GM15510 (cell line): ENCODE measurements around the gene MYO9B.

Source experiments
- POLR2A ChIP-seq: IDR thresholded peaks from 3 replicates; pipeline ENCODE4 v1.6.1; 2011; ENCODE audit warnings: borderline replicate concordance; ENCODE audit not compliant: insufficient read length; ENCODE audit errors: extremely low read depth

Gene MYO9B

GRCh38 chr19:17049711-17050280 is 25.8 kb upstream of the MYO9B start:
- no peak for TF ChIP-seq POLR2A

GRCh38 chr19:17052439-17052838 is 23.1 kb upstream of the MYO9B start:
- no peak for TF ChIP-seq POLR2A

- TF ChIP-seq POLR2A: no peak
Measured at GRCh38 chr19:17054746-17055145, 20.8 kb upstream of the MYO9B start.

DNA sequence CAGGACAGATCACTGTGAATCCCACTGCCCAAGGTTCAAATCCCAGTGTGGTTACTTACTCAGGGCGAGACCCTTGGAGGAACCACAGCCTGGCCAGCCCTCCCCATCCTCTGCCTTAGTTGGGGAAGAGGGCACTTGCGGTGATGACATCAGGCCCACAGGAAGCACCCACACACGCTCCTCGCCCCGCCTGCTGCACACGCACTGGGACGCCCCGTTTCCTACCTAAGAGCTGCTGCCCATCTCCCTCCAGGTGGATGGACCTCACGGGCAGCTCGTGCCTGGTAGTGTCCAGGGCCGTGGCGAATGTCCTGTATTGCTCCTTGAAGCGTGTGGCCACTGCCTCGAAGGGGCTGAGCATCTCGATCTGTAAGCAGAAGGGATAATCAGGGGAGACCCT is 19.9 kb upstream of the MYO9B start:
- no peak for TF ChIP-seq POLR2A

GRCh38 chr19:17058236-17058635 is 17.3 kb upstream of the MYO9B start:
- TF ChIP-seq POLR2A: no peak

GRCh38 chr19:17060802-17061201 is 14.8 kb upstream of the MYO9B start:
- TF ChIP-seq POLR2A: no peak

GRCh38 chr19:17061205-17061604 is 14.4 kb upstream of the MYO9B start:
- TF ChIP-seq POLR2A: no peak

DNA sequence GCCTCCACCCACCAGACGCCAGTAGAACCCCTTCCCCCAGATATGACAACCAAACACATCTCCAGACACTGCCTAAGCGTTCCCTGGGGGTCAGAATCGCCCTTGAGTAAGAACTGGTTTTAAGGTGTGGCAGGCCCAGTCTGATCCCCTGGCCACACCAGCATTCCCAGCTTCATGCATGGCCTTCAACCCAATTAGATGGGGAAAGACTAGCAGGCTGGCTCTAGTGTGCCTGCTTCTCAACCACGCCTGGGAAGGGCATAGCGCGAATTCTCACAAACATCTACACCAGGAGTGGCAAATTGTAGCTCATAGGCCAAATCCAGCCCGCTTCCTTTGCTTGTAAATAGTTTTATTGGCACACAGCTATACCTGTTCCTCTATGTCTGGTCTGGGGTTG is 13.9 kb upstream of the MYO9B start:
- no peak for TF ChIP-seq POLR2A

DNA sequence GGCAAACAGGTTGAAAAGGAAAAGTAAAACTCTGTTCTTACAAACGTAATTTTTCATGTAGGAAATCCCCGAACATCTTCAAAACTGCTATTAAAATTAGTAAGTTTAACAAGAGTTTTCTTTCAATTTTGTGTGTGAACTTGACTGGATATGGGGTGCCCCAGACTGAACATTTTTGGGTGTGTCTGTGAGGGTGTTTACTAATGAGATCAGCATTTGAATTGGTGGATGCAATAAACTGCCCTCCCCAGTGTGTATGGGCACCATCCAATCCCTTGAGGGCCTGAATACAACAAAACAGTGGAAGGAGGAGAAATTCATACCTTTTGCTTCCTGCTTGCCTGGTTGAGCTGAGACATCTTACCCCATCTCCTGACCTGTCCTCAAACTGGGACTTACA is 12.1 kb upstream of the MYO9B start:
- no peak for TF ChIP-seq POLR2A

DNA sequence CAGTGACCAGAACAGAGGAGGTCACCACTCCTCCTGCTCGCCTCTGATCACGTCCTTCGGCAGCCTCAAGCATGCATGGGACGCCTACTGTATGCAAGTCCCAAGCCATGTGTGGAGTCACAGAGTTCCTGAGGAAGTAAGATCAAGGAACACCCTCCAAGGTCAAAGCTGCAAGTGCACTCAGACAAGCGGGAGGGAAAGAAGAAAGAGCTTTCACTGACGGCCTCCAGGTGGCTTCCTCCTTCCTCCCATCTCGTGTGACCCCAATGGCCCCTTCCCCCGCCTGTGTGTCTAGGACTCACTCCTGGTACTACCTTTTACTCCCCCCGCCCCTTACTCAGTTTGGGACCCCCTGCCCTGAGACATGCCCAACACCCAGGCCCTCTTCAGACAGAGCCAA is 6.4 kb upstream of the MYO9B start:
- TF ChIP-seq POLR2A: no peak

DNA sequence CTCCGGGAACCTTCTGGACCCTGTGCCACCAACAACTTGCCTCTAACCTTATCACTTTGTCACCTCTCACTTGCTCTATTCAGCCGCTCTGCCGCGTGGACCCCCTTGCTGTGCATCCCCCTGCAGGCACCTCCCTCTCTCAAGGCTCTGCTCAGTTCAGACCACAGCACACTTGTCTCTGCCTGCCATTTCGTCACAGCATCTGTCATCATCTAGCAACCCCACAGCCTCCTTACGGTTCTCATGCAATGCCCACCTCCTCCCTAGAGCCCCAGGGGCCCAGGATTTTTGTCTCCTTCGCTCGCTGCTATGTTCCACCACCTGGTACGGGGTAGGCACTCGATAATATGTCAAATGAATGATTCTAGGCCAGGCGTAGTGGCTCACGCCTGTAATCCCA is 5.2 kb upstream of the MYO9B start:
- no peak for TF ChIP-seq POLR2A

DNA sequence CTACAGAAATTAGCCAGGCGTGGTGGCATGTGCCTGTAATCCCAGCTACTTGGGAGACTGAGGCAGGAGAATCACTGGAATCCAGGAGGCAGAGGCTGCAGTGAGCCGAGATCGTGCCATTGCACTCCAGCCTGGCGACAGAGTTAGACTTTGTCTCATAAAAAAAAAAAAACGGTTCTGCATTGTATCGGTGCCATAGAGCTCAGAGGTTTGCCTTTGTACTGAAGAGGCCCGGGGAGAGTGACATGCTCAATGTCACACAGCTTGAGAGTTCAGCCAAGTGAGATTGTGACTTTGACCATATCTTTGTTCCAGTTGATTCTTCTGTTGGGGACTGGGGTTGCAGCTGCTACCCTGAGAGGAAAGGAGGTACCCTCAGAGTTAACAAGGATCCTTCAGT is 4.7 kb upstream of the MYO9B start:
- no peak for TF ChIP-seq POLR2A

- TF ChIP-seq POLR2A: no peak
Measured at GRCh38 chr19:17073869-17074633, 1.5 kb upstream of the MYO9B start.

DNA sequence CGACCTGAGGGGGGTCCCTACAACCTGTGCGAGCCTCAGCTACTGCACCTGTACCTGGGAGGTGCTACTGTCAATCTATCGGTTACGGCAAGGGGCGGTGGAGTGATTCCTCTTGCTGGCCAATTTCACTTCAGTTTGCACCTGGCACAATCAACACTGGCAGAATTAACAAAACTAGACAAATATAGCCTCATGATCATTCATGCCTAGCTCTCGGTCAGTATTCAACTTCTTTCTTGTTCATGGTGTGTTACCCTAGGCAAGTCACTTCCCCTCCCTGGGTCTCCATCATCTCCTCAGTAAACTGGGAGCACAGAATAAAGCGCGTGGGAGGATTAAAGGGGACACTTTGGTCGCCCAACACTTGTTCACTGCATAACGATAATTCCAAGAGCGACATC is 943 bp upstream of the MYO9B start:
- TF ChIP-seq POLR2A: no peak

GRCh38 chr19:17075864-17076542 is 426 bp downstream of the MYO9B start:
- no peak for TF ChIP-seq POLR2A

GRCh38 chr19:17076543-17076991 is 990 bp downstream of the MYO9B start:
- peak; percentile 8 for TF ChIP-seq POLR2A
